ENCODE results near the gene SLC24A4. TPM values are rescaled to one million over a fixed set of nuclear protein-coding genes. Genes with fewer than 3 reads are reported as not detected.

The SLC24A4 gene, protein sequence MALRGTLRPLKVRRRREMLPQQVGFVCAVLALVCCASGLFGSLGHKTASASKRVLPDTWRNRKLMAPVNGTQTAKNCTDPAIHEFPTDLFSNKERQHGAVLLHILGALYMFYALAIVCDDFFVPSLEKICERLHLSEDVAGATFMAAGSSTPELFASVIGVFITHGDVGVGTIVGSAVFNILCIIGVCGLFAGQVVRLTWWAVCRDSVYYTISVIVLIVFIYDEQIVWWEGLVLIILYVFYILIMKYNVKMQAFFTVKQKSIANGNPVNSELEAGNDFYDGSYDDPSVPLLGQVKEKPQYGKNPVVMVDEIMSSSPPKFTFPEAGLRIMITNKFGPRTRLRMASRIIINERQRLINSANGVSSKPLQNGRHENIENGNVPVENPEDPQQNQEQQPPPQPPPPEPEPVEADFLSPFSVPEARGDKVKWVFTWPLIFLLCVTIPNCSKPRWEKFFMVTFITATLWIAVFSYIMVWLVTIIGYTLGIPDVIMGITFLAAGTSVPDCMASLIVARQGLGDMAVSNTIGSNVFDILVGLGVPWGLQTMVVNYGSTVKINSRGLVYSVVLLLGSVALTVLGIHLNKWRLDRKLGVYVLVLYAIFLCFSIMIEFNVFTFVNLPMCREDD
- under 0.01 TPM in 1 of 2 replicates, not detected in the other for total RNA-seq

DNA sequence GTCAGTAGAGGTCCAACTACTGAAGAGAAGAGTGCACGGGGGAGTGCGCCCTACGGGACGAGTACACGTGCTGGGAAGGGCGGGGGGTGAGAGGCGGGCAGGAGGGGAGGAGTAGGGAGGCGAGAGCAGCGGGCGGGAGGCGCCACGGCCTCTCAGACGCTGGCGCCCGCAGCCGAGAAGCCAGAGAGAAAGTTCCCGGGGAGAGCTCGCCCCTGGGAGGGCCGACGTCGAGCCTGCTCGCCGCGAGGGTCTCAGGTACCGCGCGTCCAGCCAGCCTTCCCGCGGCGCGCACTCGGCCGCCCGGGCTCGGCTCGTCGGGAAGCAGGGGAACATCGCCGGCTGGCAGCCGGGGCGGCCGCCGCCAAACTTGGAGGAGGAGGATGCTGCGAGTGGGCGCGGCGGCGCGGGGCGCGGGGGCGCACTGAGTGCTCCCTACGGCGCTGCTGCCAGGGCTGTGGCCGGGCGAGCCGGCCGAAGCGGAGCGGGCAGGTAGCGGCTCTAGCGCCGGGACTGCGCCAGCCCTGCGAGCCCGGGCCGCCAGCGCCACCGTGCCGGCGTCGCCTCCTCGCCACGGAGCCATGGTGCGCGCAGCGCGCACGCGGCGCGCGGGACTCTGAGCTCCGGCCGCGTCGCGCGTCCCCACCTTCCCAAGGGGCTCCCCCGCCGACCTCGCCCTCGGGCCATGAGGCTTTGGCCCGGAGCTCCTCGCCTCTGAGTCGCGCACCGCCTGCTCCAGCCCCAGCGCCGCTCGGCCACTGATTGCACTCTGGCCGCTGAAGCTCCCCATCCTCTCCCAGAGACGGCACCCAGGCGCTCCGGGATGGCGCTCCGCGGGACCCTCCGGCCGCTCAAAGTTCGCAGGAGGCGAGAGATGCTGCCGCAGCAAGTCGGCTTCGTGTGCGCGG is at the start of gene SLC24A4:
TSS of gene SLC24A4 (plus strand) at position 155 of the 905 bp plus-strand sequence. CDS start at position 821, 666 bp downstream.

DNA sequence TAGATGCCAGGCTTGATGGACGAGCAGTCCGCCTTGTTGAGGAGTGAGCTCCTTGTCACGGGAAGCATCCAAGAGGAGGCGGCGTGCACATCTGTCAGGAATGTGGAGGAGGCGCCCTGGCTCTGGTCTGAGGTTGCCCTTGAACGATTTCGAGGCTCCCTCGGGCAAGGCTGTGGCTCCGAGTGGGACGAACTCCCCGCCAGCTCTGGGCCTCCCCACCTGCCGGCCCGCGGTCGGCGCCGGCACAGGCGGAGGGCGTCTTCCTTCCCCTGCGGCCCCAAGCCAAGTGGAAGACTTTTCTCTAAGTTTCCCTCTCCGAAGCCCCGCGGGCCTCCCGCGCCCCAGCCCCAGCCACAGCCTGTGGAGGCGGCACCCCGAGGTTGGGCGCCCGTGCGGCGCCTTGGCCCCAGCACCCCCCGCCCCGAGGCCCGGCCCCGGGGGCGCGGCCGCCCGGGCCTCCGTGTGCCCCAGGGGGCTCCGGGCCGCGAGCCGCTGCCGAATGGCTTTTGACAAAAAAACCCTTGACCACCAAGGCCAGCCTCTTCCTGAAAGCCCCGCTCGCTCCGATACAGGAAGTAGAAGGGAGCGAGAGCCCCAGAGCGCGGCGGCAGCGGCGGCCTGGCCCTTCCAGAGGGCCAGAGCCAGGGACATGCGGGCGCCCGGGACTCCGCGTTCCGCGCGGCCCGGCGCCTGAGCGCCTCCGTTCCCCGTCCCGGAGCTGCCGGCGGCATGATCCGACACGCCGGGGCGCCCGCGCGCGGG is 190.4 kb downstream of the SLC24A4 start, which contains the start of gene RIN3:
TSS of gene RIN3 (plus strand) at position 578 of the 762 bp plus-strand sequence. CDS start at position 730, 152 bp downstream.

Other genes starting within 250 kb of the SLC24A4 start
- 12.8 and 51.0 TPM in 2 replicates for gene ATXN3, start 216.6 kb upstream of the SLC24A4 start, total RNA-seq
- gene NDUFB1, start 201.5 kb upstream of the SLC24A4 start, total RNA-seq: 255 and 487 TPM in 2 replicates
- gene CPSF2, start 201.2 kb upstream of the SLC24A4 start, total RNA-seq: 30.8 and 35.5 TPM in 2 replicates
- gene RIN3, start 190.6 kb downstream of the SLC24A4 start, total RNA-seq: 4.1 and 4.5 TPM in 2 replicates